Ovary (tissue), 3 donors: ENCODE results near the gene TGFBR2.

Experiments
- EP300 ChIP-seq: sonication (generic); formaldehyde crosslinking; IDR thresholded peaks from one replicate; pipeline ENCODE4 v1.6.1; 2017; ENCODE audit warnings: antibody characterized with exemption
- POLR2A ChIP-seq: fragments of 450-650 bp; IDR thresholded peaks from one replicate; pipeline ENCODE4 v1.6.1; 2017; ENCODE audit warnings: antibody characterized with exemption, mild to moderate bottlenecking, moderate library complexity
- TF ChIP-seq, protein P1 (sequence below), 3 donors: fragments of 450-650 bp in 2 of 3; fragments of 200-600 bp in 1 of 3; IDR thresholded peaks; one replicate each; pipeline versions ENCODE4 v1.5.1 to v1.8.0; 2016 to 2022; ENCODE audit warnings: antibody characterized with exemption in 3 of 3, mild to moderate bottlenecking in 1 of 3
- donor health status: DM: no; HTN: no; CAD: no.

DNA sequence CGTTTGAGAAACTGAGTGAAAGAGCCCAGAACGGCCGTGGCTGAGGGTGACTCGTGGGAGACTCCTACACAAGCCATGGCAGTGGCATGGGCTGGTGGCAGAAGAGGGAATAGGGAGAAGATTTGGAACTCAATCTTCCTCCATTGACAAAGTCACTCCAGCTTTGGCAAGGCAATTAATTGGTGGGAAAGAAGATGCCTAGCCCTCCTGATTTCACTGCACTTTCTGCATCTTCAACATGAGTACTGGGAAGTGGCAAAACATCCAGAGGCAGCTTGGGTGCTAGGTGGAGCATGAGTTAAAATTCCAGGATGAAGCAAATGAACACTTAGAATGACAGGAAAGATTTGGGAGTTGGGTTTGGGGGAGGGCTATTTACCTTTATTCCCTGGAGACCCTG, 1.4 kb upstream of the TGFBR2 start:
- TF ChIP-seq, protein P1, sequence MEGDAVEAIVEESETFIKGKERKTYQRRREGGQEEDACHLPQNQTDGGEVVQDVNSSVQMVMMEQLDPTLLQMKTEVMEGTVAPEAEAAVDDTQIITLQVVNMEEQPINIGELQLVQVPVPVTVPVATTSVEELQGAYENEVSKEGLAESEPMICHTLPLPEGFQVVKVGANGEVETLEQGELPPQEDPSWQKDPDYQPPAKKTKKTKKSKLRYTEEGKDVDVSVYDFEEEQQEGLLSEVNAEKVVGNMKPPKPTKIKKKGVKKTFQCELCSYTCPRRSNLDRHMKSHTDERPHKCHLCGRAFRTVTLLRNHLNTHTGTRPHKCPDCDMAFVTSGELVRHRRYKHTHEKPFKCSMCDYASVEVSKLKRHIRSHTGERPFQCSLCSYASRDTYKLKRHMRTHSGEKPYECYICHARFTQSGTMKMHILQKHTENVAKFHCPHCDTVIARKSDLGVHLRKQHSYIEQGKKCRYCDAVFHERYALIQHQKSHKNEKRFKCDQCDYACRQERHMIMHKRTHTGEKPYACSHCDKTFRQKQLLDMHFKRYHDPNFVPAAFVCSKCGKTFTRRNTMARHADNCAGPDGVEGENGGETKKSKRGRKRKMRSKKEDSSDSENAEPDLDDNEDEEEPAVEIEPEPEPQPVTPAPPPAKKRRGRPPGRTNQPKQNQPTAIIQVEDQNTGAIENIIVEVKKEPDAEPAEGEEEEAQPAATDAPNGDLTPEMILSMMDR (IDR thresholded peaks at IDR 0.05): no peak
- TF ChIP-seq EP300 (no peak), POLR2A (no peak)
